HUDEP-2 (cell line): Measurements from ENCODE around the gene FLOT1.

Experiments used
- DNase-seq, 76 experiments: peaks; one replicate each; lab custom pipeline; 2025; ENCODE audit not compliant: unreplicated experiment in 76 of 76; lab: John Stamatoyannopoulos, UW

Gene FLOT1

GRCh38 chr6:30747902-30748769, 5.6 kb upstream of the FLOT1 start:
- no peak for DNase-seq

- DNase-seq: no peak
Observed at GRCh38 chr6:30747300-30747687, 4.8 kb upstream of the FLOT1 start.

- DNase-seq: peak in 74 of 76 experiments; percentile 47 to 96 (median 78)
Observed at GRCh38 chr6:30744054-30744805, 1.7 kb upstream of the FLOT1 start, which contains the start of gene IER3. IER3 (minus strand) TSS chr6:30744547; CDS start chr6:30744518, 29 bp downstream.

GRCh38 chr6:30743099-30744053, 889 bp upstream of the FLOT1 start:
- DNase-seq: peak in 13 of 76 experiments; percentile 20 to 65 (median 44)

- peak in 1 of 76 experiments; percentile 41 for DNase-seq
Observed at GRCh38 chr6:30741789-30742315, 635 bp downstream of the FLOT1 start.

- no peak for DNase-seq
Observed at GRCh38 chr6:30741063-30741779, 1.3 kb downstream of the FLOT1 start.

GRCh38 chr6:30740540-30740870, 2.0 kb downstream of the FLOT1 start:
- DNase-seq: no peak

GRCh38 chr6:30738532-30738931, 4.0 kb downstream of the FLOT1 start:
- DNase-seq: no peak

- no peak for DNase-seq
Observed at GRCh38 chr6:30735668-30736314, 6.7 kb downstream of the FLOT1 start.

GRCh38 chr6:30732237-30732943, 10.1 kb downstream of the FLOT1 start:
- DNase-seq: no peak

- DNase-seq: peak in 33 of 76 experiments; percentile 18 to 77 (median 36)
Observed at GRCh38 chr6:30730601-30731435, 11.7 kb downstream of the FLOT1 start.

- DNase-seq: no peak
Observed at GRCh38 chr6:30727920-30728553, 14.4 kb downstream of the FLOT1 start.

- no peak for DNase-seq
Observed at GRCh38 chr6:30726506-30727413, 15.7 kb downstream of the FLOT1 start.

- peak in 20 of 76 experiments; percentile 12 to 62 (median 34) for DNase-seq
Observed at GRCh38 chr6:30725713-30726505, 16.6 kb downstream of the FLOT1 start.

GRCh38 chr6:30724906-30725667, 17.4 kb downstream of the FLOT1 start:
- DNase-seq: peak in 2 of 76 experiments; percentile 5 to 8
